SU-DHL-6 (cell line): Measurements from ENCODE around the gene CHD5.

Experiments
- H2AFZ ChIP-seq: fragments of 200-600 bp; sonication (generic); 2 replicates; pipeline ENCODE4 v1.6.1; 2014; ENCODE audit warnings: low read depth, mild to moderate bottlenecking, moderate library complexity, mixed read lengths, antibody characterized with exemption, low read length; ENCODE audit not compliant: severe bottlenecking
- H3F3A ChIP-seq: fragments of 200-600 bp; shearing (Covaris generic); 2 replicates; pipeline ENCODE4 v1.6.0; 2016; ENCODE audit warnings: antibody characterized with exemption, mild to moderate bottlenecking; ENCODE audit not compliant: insufficient read depth
- H3K27ac ChIP-seq: fragments of 200-600 bp; sonication (generic); 2 replicates; pipeline ENCODE4 v1.5.1; 2016; ENCODE audit warnings: low read depth, mild to moderate bottlenecking, low read length, moderate library complexity, mixed read lengths
- H3K27me3 ChIP-seq: fragments of 200-600 bp; sonication (generic), shearing (Covaris generic); 2 replicates; pipeline ENCODE4 v1.6.0; 2014; ENCODE audit warnings: mild to moderate bottlenecking, low read length
- H3K36me3 ChIP-seq: fragments of 200-600 bp; sonication (generic); 2 replicates; pipeline ENCODE4 v1.6.1; 2014; ENCODE audit warnings: mild to moderate bottlenecking, low read length, mixed read lengths
- H3K4me2 ChIP-seq: fragments of 300-600, 200-600 bp; shearing (Covaris generic), sonication (generic); 2 replicates; pipeline ENCODE4 v1.6.0; 2014; ENCODE audit warnings: low read length, low read depth, mild to moderate bottlenecking; ENCODE audit not compliant: poor library complexity, severe bottlenecking
- H3K4me3 ChIP-seq: fragments of 200-600 bp; sonication (generic); 2 replicates; pipeline ENCODE4 v1.5.1; 2014; ENCODE audit warnings: antibody characterized with exemption, low read length, mild to moderate bottlenecking, mixed read lengths; ENCODE audit not compliant: insufficient read depth, poor library complexity, severe bottlenecking
- H3K79me2 ChIP-seq: fragments of 200-600 bp; sonication (generic); 2 replicates; pipeline ENCODE4 v1.6.1; 2014; ENCODE audit warnings: mild to moderate bottlenecking, low read length, moderate library complexity; ENCODE audit not compliant: insufficient read depth
- H3K9ac ChIP-seq: fragments of 200-600 bp; sonication (generic); 2 replicates; pipeline ENCODE4 v1.7.0; 2014; ENCODE audit warnings: mild to moderate bottlenecking, low read length
- H3K9me2 ChIP-seq: fragments of 200-600 bp; sonication (generic); replicated peaks from 2 replicates; pipeline ENCODE4 v1.6.1; 2014; ENCODE audit warnings: low read length; ENCODE audit not compliant: insufficient read depth
- H3K9me3 ChIP-seq: fragments of 200-600 bp; sonication (generic); 2 replicates; pipeline ENCODE4 v1.6.1; 2014; ENCODE audit warnings: low read length, mixed read lengths; ENCODE audit not compliant: insufficient read depth
- H4K20me1 ChIP-seq: fragments of 200-600 bp; sonication (generic); 2 replicates; pipeline ENCODE4 v1.6.1; 2014; ENCODE audit warnings: low read depth, mild to moderate bottlenecking, antibody characterized with exemption, low read length, moderate library complexity, mixed read lengths
- EZH2phosphoT487 ChIP-seq: fragments of 200-600 bp; sonication (generic), shearing (Covaris generic); conservative IDR thresholded peaks from 2 replicates; pipeline ENCODE4 v1.6.1; 2018; ENCODE audit warnings: mild to moderate bottlenecking, antibody characterized with exemption, low read length, moderate library complexity, mixed read lengths
- TF ChIP-seq, protein P1 (sequence below): fragments of 200-600 bp; sonication (generic); IDR thresholded peaks from one replicate; pipeline ENCODE4 v1.5.1; 2017; ENCODE audit warnings: antibody characterized with exemption, mild to moderate bottlenecking, low read length, moderate library complexity; ENCODE audit not compliant: insufficient read depth, poor library complexity, severe bottlenecking

CHD5 gene

DNA sequence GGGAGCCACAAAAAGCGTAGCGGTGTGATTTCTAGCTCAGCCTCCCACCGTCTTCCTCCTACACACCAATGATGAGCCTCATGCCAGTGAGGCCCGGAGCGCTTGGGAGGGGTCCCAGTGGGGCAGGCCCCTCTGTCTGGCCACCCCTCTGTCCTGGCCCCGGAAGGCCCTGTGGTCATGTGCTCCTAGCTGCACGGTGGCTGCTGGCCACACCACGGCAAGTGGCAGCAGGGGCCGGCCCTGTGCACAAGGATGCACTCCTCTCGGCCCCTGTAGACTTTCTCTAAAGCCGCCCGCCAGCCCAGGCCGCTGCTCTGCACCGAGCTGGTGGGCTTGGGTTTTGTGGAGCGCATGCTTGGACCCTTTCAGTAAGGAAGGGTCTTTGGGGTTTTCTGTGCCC is 80.8 kb downstream of the CHD5 start:
- H3F3A ChIP-seq: no peaks in the 10 kb centered on the region
- no peak for TF ChIP-seq EZH2phosphoT487
- TF ChIP-seq, protein P1, sequence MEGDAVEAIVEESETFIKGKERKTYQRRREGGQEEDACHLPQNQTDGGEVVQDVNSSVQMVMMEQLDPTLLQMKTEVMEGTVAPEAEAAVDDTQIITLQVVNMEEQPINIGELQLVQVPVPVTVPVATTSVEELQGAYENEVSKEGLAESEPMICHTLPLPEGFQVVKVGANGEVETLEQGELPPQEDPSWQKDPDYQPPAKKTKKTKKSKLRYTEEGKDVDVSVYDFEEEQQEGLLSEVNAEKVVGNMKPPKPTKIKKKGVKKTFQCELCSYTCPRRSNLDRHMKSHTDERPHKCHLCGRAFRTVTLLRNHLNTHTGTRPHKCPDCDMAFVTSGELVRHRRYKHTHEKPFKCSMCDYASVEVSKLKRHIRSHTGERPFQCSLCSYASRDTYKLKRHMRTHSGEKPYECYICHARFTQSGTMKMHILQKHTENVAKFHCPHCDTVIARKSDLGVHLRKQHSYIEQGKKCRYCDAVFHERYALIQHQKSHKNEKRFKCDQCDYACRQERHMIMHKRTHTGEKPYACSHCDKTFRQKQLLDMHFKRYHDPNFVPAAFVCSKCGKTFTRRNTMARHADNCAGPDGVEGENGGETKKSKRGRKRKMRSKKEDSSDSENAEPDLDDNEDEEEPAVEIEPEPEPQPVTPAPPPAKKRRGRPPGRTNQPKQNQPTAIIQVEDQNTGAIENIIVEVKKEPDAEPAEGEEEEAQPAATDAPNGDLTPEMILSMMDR: no peak
- no peak overlapping the region for H3K27ac ChIP-seq
- H3K4me3 ChIP-seq: no peak overlapping the region
- no peaks in the 10 kb centered on the region for H3K27me3 ChIP-seq
- H3K9me2 ChIP-seq: no peaks in the 10 kb centered on the region
- H3K79me2 ChIP-seq: no peaks in the 10 kb centered on the region
- H3K4me2 ChIP-seq: no peak overlapping the region
- H3K36me3 ChIP-seq: no peaks in the 10 kb centered on the region
- no peak overlapping the region for H3K9ac ChIP-seq
- no peaks in the 10 kb centered on the region for H3K9me3 ChIP-seq
- no peaks in the 10 kb centered on the region for H4K20me1 ChIP-seq
- no peak overlapping the region for H2AFZ ChIP-seq

DNA sequence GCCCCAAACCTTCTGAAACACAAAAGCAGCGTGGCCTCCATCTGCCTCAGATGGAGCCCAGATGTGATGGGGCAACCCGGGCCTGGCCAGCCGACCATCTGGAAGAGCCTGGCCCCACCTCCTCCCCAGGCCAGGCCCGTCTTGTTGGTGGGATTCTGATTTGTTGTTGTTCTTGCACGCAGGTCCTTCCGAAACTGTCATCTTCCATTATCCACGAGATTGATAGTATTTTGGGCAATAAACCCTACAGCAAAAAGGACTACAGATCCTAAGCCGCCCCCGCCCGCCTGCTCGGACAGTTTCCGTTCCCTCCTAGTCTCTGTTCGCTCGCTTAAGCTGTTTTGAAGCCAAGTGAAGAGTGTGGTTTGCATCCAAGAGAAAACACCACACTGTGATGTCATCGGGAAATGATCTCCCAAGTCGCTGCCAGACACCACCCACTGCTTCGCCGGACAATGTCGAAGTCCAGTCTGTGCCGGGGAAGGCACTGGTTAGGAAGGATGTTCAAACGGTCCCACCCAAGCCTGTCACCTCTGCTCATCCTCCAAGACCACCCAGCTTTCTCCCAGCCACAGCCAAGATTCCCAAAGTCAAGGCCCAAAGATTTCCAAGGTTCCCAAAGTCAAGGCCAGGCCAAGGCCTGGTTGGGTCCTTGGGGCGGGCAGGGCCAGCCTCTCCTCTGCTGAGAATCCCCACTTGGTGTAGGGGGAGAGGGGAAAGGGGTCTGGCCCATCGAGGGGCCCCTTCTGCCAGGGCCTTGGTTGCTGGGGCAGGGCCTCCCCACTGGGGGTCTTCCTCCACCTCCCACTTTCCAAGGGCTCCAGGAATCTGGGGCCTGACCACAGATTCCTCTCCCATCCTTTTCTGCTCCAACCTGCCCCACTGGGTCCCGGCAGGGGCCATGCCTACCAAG is 81.6 kb downstream of the CHD5 start:
- no peak overlapping the region for H3K27ac ChIP-seq
- H3K79me2 ChIP-seq: no peaks in the 10 kb centered on the region
- no peaks in the 10 kb centered on the region for H3F3A ChIP-seq
- no peaks in the 10 kb centered on the region for H3K9me3 ChIP-seq
- no peak for TF ChIP-seq EZH2phosphoT487
- TF ChIP-seq, protein P1: no peak
- H2AFZ ChIP-seq: no peak overlapping the region
- no peaks in the 10 kb centered on the region for H4K20me1 ChIP-seq
- H3K9me2 ChIP-seq: no peaks in the 10 kb centered on the region
- H3K4me2 ChIP-seq: no peak overlapping the region
- H3K9ac ChIP-seq: no peak overlapping the region
- no peaks in the 10 kb centered on the region for H3K36me3 ChIP-seq
- H3K4me3 ChIP-seq: no peak overlapping the region
- no peaks in the 10 kb centered on the region for H3K27me3 ChIP-seq

DNA sequence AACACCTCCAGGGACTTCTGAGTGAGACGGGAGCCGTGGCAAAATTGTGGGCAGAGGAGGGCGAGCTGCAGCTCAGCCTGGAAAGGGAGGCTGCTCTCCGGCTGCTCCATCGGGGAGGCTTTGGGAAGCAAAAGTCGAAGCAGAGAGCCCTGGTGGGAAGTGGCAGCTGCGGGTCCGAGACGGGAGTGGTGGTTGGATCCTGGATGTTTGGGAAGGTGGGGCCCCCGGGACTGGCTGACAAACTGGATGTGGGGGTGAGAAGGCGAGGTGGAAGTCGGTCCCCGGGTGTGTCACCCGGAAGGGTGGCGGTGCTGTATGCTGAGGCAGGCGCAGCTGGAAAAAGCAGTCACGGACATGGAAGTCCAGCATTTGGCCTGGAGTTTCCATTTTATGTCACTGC is 82.3 kb downstream of the CHD5 start:
- Histone ChIP-seq H3K27me3 (no peaks in the 10 kb centered on the region), H2AFZ (no peak overlapping the region), H3K4me2 (no peak overlapping the region), H3K27ac (no peak overlapping the region), H4K20me1 (no peaks in the 10 kb centered on the region), H3K9me3 (no peaks in the 10 kb centered on the region), H3K4me3 (no peak overlapping the region), H3K79me2 (no peaks in the 10 kb centered on the region), H3F3A (no peaks in the 10 kb centered on the region), H3K36me3 (no peaks in the 10 kb centered on the region), H3K9ac (no peak overlapping the region), H3K9me2 (no peaks in the 10 kb centered on the region)
- TF ChIP-seq, protein P1: no peak
